Naive thymus-derived CD4-positive, alpha-beta T cell (primary cell): ENCODE measurements around the gene CHRNB4. TPM values are rescaled to one million over a fixed set of nuclear protein-coding genes. Genes with fewer than 3 reads are reported as not detected.

ENCODE experiments used
- ATAC-seq: fragments of 150-1000 bp; cut with Tn5 transposase; 2 replicates; pipeline ENCODE4 v1.10.0; 2021; ENCODE audit warnings: mild to moderate bottlenecking, moderate library complexity
- CTCF ChIA-PET: fragments of 350-600 bp; sonication (Branson Sonifier 250); formaldehyde crosslinking; loops from one replicate; lab custom pipeline; 2021; ENCODE audit warnings: antibody characterized with exemption; lab: Charles Lee
- POLR2A ChIA-PET: fragments of 350-600 bp; sonication (Branson Sonifier 250); formaldehyde crosslinking; loops from one replicate; lab custom pipeline; 2021; ENCODE audit warnings: antibody characterized with exemption, inconsistent platforms; lab: Charles Lee
- DNase-seq, 9 donors: peaks; one replicate each; pipeline versions ENCODE4 v3.0.0 to v3.0.0-alpha.2; 2020 to 2022; ENCODE audit warnings: mixed read lengths in 1 of 9
- H3K27ac ChIP-seq: one replicate; pipeline ENCODE4 v1.7.0; 2013; ENCODE audit warnings: mild to moderate bottlenecking, low read depth, low read length, moderate library complexity
- H3K27me3 ChIP-seq, 2 donors: one replicate each; pipeline ENCODE4 v1.7.0; 2013; ENCODE audit warnings: low read length in 2 of 2, mild to moderate bottlenecking in 2 of 2, moderate library complexity in 2 of 2; ENCODE audit not compliant: control insufficient read depth in 2 of 2, insufficient read depth in 2 of 2
- H3K36me3 ChIP-seq, 3 experiments: 1 replicate in 2 of 3; 2 replicates in 1 of 3; pipeline ENCODE4 v1.7.0; 2013; ENCODE audit warnings: low read length in 3 of 3, mild to moderate bottlenecking in 3 of 3, moderate library complexity in 1 of 3; ENCODE audit not compliant: insufficient read depth in 3 of 3, control insufficient read depth in 2 of 3
- H3K4me1 ChIP-seq, 2 donors: one replicate each; pipeline ENCODE4 v1.7.0; 2013; ENCODE audit warnings: low read length in 2 of 2, mild to moderate bottlenecking in 2 of 2, moderate library complexity in 1 of 2; ENCODE audit not compliant: control insufficient read depth in 2 of 2, insufficient read depth in 2 of 2
- H3K4me3 ChIP-seq: 2 replicates; pipeline ENCODE4 v1.7.0; 2013; ENCODE audit warnings: mild to moderate bottlenecking, low read length
- H3K9me3 ChIP-seq, 3 experiments: 1 replicate in 2 of 3; 2 replicates in 1 of 3; pipeline ENCODE4 v1.7.0; 2013; ENCODE audit warnings: low read length in 3 of 3; ENCODE audit not compliant: control insufficient read depth in 2 of 3
- H3K27ac Mint-ChIP-seq, 9 donors: one replicate each; pipeline ENCODE4 v1.8.0; 2020 to 2022; ENCODE audit warnings: mixed read lengths in 9 of 9, mild to moderate bottlenecking in 8 of 9, moderate library complexity in 5 of 9, inconsistent platforms in 2 of 9
- H3K27me3 Mint-ChIP-seq, 5 donors: one replicate each; pipeline ENCODE4 v1.8.0; 2021 to 2022; ENCODE audit warnings: mixed read lengths in 5 of 5, mild to moderate bottlenecking in 1 of 5
- H3K36me3 Mint-ChIP-seq, 5 donors: one replicate each; pipeline ENCODE4 v1.8.0; 2020 to 2022; ENCODE audit warnings: mixed read lengths in 5 of 5, mild to moderate bottlenecking in 3 of 5, inconsistent platforms in 1 of 5
- H3K4me1 Mint-ChIP-seq, 7 donors: one replicate each; pipeline ENCODE4 v1.8.0; 2020 to 2022; ENCODE audit warnings: mixed read lengths in 7 of 7, mild to moderate bottlenecking in 3 of 7, inconsistent platforms in 1 of 7
- H3K4me3 Mint-ChIP-seq, 10 donors: one replicate each; pipeline ENCODE4 v1.8.0; 2020 to 2022; ENCODE audit warnings: mild to moderate bottlenecking in 10 of 10, mixed read lengths in 10 of 10, moderate library complexity in 6 of 10, inconsistent platforms in 2 of 10
- H3K9me3 Mint-ChIP-seq, 11 donors: one replicate each; pipeline ENCODE4 v1.8.0; 2020 to 2022; ENCODE audit warnings: mixed read lengths in 11 of 11, mild to moderate bottlenecking in 4 of 11, inconsistent platforms in 1 of 11, moderate library complexity in 1 of 11
- intact Hi-C, 2 donors: fragments of 100-400 bp; cut with micrococcal nuclease; formaldehyde crosslinking; loops; one replicate each; pipeline ENCODE4 v1.15.1; 2023
- polyA plus RNA-seq, 2 donors: library from polyadenylated mRNA; unstranded; fragments of 300-500 nt; fragmentation: Illumina TruSeq; gene quantifications; one replicate each; pipeline ENCODE4 v1.2.3, GENCODE V29; 2021
- total RNA-seq, 6 experiments: library from RNA in 5 of 6; stranded (reverse) in 5 of 6; gene quantifications; 1 replicate in 5 of 6; 2 replicates in 1 of 6; pipeline ENCODE4 v1.2.3 and lab custom pipeline; 2021 to 2026

Gene CHRNB4
- total and polyA plus RNA-seq, 7 experiments from 2014 or later: not detected

DNA sequence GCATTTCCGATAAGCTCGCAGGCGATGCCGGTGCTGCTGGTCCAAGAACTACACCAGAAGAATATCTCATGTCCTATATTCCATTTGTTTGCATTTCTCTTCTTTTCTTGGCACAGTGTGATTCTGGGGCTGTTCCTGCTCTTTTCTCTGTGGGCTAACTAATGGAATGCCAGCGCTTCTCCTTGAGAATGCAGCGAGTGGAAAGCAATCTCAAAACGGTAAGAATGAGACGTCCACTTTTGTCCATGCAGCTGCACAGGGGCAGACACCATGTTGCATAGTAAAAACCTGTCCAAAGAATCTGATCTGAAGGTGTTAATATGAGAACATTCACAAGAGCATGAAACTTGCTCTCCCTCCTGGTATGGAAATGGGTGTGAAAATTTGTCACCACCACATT, 13.7 kb downstream of the CHRNB4 start:
- no peaks in the 10 kb centered on the region for H3K4me1 ChIP-seq
- Mint-ChIP-seq H3K4me1 (no peaks in the 10 kb centered on the region), H3K27me3 (peaks cover 19 to 45% (median 32%) of the 10 kb centered on the region in 5 donors), H3K36me3 (no peaks in the 10 kb centered on the region), H3K27ac (no peak overlapping the region), H3K9me3 (no peaks in the 10 kb centered on the region), H3K4me3 (no peak overlapping the region)
- intact Hi-C loops: no loop called here
- H3K9me3 ChIP-seq: no peaks in the 10 kb centered on the region
- DNase-seq (no peak), ATAC-seq (no peak)
- H3K36me3 ChIP-seq: no peaks in the 10 kb centered on the region
- ChIA-PET CTCF (no interaction called here), POLR2A (no interaction called here)
- no peak overlapping the region for H3K4me3 ChIP-seq
- no peaks in the 10 kb centered on the region for H3K27me3 ChIP-seq
- H3K27ac ChIP-seq: no peak overlapping the region

DNA sequence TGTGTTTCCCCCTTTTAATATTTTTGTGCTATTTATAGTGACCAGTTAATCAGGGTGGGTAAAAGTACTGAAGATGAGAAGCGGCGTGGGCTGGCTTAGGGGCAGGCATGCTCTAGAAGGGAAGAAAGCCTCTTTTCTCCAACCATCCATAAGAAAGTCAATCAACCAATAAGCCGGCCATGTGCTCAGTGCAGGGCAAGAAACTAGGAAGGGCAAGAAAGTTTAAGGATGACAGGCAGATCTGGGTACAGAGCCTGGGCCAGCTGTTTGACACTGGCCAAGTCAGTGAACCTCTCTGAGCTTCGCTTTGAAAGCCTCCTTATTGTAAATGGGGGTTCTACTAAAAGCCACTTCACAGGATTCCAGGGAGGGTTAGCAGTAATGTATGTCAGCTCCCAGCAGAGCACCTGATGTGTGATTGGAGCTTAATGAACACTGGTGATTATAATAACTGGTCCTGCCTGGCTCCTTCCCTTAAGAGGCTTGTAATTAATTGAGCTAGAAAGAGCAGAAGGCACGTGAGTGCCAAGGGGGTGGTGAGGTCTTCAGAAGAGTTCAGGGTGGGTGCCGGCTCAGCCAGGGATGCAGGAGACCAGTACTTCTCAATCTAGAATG, 14.5 kb downstream of the CHRNB4 start:
- CTCF ChIA-PET: no interaction called here
- no peaks in the 10 kb centered on the region for H3K4me1 ChIP-seq
- no peaks in the 10 kb centered on the region for H3K36me3 Mint-ChIP-seq
- no peaks in the 10 kb centered on the region for H3K36me3 ChIP-seq
- no peak overlapping the region for H3K4me3 ChIP-seq
- H3K4me1 Mint-ChIP-seq: peaks cover 0 to 7% (median 4%) of the 10 kb centered on the region in 7 donors
- H3K27me3 Mint-ChIP-seq: peaks cover 23 to 53% (median 41%) of the 10 kb centered on the region in 5 donors
- no peak overlapping the region for H3K27ac ChIP-seq
- H3K27me3 ChIP-seq: no peaks in the 10 kb centered on the region
- POLR2A ChIA-PET: no interaction called here
- intact Hi-C loops: no loop called here
- no peak for ATAC-seq
- no peak overlapping the region for H3K4me3 Mint-ChIP-seq
- H3K9me3 Mint-ChIP-seq: no peaks in the 10 kb centered on the region
- no peak for DNase-seq
- H3K27ac Mint-ChIP-seq: no peak overlapping the region
- H3K9me3 ChIP-seq: no peaks in the 10 kb centered on the region

DNA sequence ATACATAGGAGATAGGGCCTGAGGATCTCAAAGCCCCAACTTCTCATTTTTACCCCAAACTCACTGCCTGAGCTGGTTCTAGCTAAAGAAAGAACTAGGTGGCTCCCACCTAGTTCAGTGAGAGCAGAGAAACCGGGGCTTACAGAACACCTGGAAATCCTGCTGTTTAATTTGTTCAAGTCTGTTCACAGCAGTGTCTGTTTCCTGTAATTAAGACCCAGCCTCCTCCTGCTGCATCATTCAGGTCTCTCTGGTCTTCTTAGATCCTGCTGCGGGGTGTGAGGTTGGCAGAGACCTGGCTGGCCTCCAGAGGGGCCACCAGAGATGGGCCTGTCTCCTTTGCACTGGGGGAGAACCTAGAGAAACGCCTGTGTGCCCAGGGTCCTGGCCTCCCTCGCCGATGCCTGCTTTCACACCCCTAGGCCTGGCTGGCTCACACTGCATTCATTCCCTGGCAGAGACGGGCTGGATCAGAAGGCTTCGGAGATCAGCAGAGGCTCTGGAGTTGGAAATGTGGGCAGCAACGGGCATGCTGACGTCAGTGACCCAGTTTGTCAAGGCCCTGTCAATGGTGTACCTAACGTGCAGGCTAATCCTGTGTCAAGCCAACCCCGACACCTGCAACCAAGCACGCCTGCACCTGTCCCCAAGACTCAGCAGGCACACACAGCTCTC, 15.3 kb downstream of the CHRNB4 start:
- Mint-ChIP-seq H3K4me3 (no peak overlapping the region), H3K4me1 (peaks cover 0 to 13% (median 8%) of the 10 kb centered on the region in 7 donors), H3K9me3 (no peaks in the 10 kb centered on the region), H3K36me3 (no peaks in the 10 kb centered on the region), H3K27me3 (peaks cover 27 to 58% (median 46%) of the 10 kb centered on the region in 5 donors), H3K27ac (no peak overlapping the region)
- intact Hi-C loops: no loop called here
- no peaks in the 10 kb centered on the region for H3K4me1 ChIP-seq
- H3K27ac ChIP-seq: no peak overlapping the region
- ChIA-PET CTCF (no interaction called here), POLR2A (no interaction called here)
- no peak for ATAC-seq
- no peaks in the 10 kb centered on the region for H3K27me3 ChIP-seq
- H3K36me3 ChIP-seq: no peaks in the 10 kb centered on the region
- no peak for DNase-seq
- H3K9me3 ChIP-seq: no peaks in the 10 kb centered on the region
- no peak overlapping the region for H3K4me3 ChIP-seq

DNA sequence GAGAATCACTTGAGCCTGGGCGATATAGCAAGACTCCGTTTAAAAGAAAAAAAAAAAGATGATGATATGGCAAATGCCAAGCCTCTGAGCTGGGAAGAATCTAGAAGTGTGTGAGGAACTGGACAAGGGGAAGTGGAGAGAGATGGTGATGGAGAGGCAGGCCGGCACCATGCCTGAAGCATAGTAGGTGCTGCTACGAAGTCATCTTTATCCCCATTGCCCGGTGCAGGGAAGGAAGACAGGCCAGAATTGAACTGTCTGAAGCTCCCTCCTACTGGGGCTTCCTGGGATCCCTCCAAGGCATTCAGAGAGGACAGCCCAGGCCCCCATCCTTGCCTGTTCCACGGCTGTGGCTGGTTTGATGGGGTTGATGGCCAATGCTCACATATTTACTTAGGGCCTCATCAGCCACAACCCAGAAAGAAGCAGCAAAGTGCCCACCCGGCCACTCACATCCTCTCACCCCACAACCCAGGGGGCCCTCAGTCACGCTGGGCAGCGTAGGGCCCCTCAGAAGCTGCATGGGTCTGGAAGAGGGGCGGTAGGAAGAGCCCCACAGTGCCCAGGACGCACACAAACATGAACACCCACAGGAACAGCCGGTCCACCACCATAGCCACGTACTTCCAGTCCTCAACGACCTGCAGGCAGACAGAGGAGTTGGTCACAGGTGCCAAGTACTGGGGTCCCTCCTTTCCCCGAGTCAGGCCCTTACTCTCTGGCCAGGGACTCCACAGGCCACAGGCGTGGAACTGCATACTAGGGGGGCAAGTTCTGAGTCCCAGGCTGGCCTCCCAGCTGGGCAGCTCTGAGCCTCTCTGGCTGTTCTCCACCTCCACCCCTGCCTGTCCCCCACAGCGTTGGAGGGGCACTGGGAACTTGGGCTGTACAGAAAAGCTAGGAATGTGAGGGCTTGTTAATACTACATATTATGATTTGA, 16.1 kb downstream of the CHRNB4 start:
- H3K4me1 ChIP-seq: no peaks in the 10 kb centered on the region
- Mint-ChIP-seq H3K4me3 (no peak overlapping the region), H3K27ac (no peak overlapping the region), H3K9me3 (no peaks in the 10 kb centered on the region), H3K4me1 (peaks cover 0 to 13% (median 8%) of the 10 kb centered on the region in 7 donors), H3K27me3 (peaks cover 27 to 58% (median 49%) of the 10 kb centered on the region in 5 donors), H3K36me3 (no peaks in the 10 kb centered on the region)
- H3K4me3 ChIP-seq: no peak overlapping the region
- ATAC-seq: no peak
- DNase-seq: no peak
- no peaks in the 10 kb centered on the region for H3K36me3 ChIP-seq
- H3K27ac ChIP-seq: no peak overlapping the region
- intact Hi-C loops: no loop called here
- CTCF ChIA-PET: no interaction called here
- POLR2A ChIA-PET: no interaction called here
- H3K27me3 ChIP-seq: no peaks in the 10 kb centered on the region
- H3K9me3 ChIP-seq: no peaks in the 10 kb centered on the region

DNA sequence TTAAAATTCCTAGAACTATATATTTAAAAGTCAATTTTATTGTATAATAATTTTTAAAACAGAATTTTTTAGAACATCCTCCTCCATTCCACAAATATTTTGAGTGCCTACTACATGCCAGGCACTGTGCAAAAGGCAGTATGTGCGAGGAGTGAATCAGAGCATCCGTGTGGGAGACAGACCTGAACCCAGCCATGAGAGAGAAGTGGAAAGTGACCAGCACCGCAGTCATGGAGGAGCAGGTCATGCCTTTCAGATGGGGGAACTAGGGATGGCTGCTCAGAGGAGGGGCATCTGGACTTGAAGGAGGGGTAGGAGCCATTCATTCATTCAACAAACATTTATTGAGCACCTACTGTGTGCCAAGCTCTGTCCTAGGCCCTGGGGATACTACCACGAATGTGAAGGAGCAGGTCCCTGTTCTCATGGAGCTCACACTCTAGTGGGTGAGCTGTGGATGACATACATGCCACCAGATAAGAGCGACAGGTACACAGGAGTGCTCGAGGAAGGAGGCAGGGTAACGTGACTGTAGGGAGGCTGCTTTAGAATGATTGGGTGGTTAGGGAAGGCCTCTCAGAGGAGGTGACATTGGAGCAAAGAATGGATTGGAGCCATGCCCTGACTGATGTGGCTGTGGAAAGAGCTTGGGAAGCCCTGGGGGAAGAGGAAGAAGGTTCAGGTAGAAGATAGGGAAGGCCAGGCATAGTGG, 17.1 kb downstream of the CHRNB4 start:
- Mint-ChIP-seq H3K27me3 (peaks cover 36 to 64% (median 54%) of the 10 kb centered on the region in 5 donors), H3K9me3 (no peaks in the 10 kb centered on the region), H3K4me1 (peaks cover 5 to 15% (median 8%) of the 10 kb centered on the region in 7 donors), H3K36me3 (no peaks in the 10 kb centered on the region), H3K27ac (no peak overlapping the region), H3K4me3 (no peak overlapping the region)
- intact Hi-C loops: no loop called here
- DNase-seq (no peak), ATAC-seq (no peak)
- Histone ChIP-seq H3K4me3 (no peak overlapping the region), H3K36me3 (no peaks in the 10 kb centered on the region), H3K27ac (no peak overlapping the region), H3K27me3 (peaks cover 0 to 3% of the 10 kb centered on the region in 2 donors), H3K9me3 (no peaks in the 10 kb centered on the region), H3K4me1 (no peaks in the 10 kb centered on the region)
- ChIA-PET POLR2A (no interaction called here), CTCF (no interaction called here)

DNA sequence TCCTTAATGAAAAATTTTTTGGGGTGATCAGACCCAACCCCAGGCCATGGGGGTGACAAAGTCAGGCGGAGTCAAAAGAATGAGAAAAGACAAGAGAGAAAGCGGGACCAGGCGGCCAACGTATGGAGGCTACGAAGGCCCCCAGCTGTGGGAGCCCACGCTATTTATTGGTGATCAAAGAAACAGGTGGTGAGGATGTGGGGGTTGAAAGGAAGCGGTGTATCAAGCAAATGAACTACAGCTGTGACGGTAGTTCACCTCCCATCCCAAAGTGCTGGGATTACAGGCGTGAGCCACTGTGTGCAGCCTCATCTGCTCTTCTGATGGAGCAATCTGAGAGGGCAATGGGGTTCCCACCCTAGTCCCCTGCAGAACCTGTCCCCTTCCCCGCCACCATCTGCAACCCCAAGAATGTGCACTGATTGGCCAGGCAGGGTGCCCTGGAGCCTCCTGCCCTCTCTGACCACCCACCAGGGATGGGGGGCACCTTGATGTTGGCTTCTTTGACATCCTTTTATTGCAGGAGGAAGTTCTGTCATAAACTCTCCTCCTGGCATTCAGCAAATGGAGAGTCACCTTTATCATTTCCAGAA, 19.1 kb downstream of the CHRNB4 start:
- H3K4me3 Mint-ChIP-seq: peak overlapping the region in 5 of 10 donors; percentile 21 to 71 (median 55)
- H3K36me3 ChIP-seq: no peaks in the 10 kb centered on the region
- no peak overlapping the region for H3K27ac Mint-ChIP-seq
- H3K27me3 ChIP-seq: peaks cover 0 to 8% of the 10 kb centered on the region in 2 donors
- peaks cover 42 to 65% (median 57%) of the 10 kb centered on the region in 5 donors for H3K27me3 Mint-ChIP-seq
- H3K4me1 Mint-ChIP-seq: peaks cover 5 to 21% (median 10%) of the 10 kb centered on the region in 7 donors
- CTCF ChIA-PET: interaction anchor here (0.8 kb wide), 1 partner anchor 563 kb away, joined by 4 read pairs; no protein-coding TSS in a partner anchor
- peaks cover 0 to 4% (median 0%) of the 10 kb centered on the region in 11 donors for H3K9me3 Mint-ChIP-seq
- H3K36me3 Mint-ChIP-seq: no peaks in the 10 kb centered on the region
- H3K27ac ChIP-seq: no peak overlapping the region
- POLR2A ChIA-PET: no interaction called here
- no peak for DNase-seq
- intact Hi-C loops: no loop called here
- ATAC-seq: no peak
- no peaks in the 10 kb centered on the region for H3K4me1 ChIP-seq
- no peak overlapping the region for H3K4me3 ChIP-seq
- no peaks in the 10 kb centered on the region for H3K9me3 ChIP-seq
